ENCODE data around the gene HIVEP1. TPM values are rescaled to one million over a fixed set of nuclear protein-coding genes. Genes with fewer than 3 reads are reported as not detected.

Gene HIVEP1
- total and polyA plus RNA-seq, 4 donors = 5.2 to 40.8 (median 16.7) TPM

GRCh38 chr6:12200761-12201160 is 188.6 kb downstream of the HIVEP1 start:
- no peaks in the 10 kb centered on the region for H3K36me3 ChIP-seq (ENCODE audit: control insufficient read depth in 1 of 2, insufficient read depth in 2 of 2, low read length in 1 of 2)
- no peak overlapping the region for H3K4me3 ChIP-seq (ENCODE audit: low read length in 2 of 2)
- no peak for DNase-seq
- no peak overlapping the region for H3K27ac ChIP-seq (ENCODE audit: low read depth in 1 of 2, low read length in 2 of 2)
- H3K4me1 ChIP-seq (ENCODE audit: control insufficient read depth in 1 of 2, insufficient read depth in 2 of 2, low read length in 2 of 2) = peaks cover 0 to 4% of the 10 kb centered on the region in 2 donors
- WGBS, 2 donors = 0 to 6% methylated on average over 1 of the region's 1 CpG
- ATAC-seq (ENCODE audit: low FRiP score) = no peak
- no peaks in the 10 kb centered on the region for H3K27me3 ChIP-seq (ENCODE audit: control insufficient read depth in 1 of 2, insufficient read depth in 2 of 2, low read length in 1 of 2)
- intact Hi-C loops (cut with DNase I) = no loop called here
- H3K9me3 ChIP-seq (ENCODE audit: control insufficient read depth, low read length) = no peaks in the 10 kb centered on the region

DNA sequence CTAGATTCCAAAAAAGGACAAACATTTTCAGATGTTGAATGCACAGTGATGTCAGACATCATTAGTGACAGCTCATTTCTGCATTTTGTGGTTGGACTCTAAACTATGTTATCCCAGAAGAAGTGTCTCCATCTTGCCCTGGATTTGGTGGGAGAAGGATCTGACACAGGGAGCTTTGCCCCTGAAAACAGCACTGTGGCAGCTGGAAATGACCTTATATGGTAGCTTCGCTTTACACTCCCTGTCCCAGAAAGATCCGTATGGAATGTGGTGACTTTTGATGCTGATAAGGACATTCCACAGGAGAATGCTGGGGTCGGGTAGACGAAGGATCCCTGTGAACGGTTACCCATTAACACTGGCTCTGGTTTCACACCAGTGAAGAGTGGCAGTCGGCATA is 190.9 kb downstream of the HIVEP1 start:
- no peak overlapping the region for H3K4me3 ChIP-seq (ENCODE audit: low read length in 2 of 2)
- WGBS, 2 donors = 5 to 9% methylated on average over 6 of the region's 6 CpGs
- no peaks in the 10 kb centered on the region for H3K27me3 ChIP-seq (ENCODE audit: control insufficient read depth in 1 of 2, insufficient read depth in 2 of 2, low read length in 1 of 2)
- peak overlapping the region; percentile 5 to 84 for H3K27ac ChIP-seq (ENCODE audit: low read depth in 1 of 2, low read length in 2 of 2)
- H3K36me3 ChIP-seq (ENCODE audit: control insufficient read depth in 1 of 2, insufficient read depth in 2 of 2, low read length in 1 of 2) = no peaks in the 10 kb centered on the region
- DNase-seq (no peak), ATAC-seq (ENCODE audit: low FRiP score) (no peak)
- intact Hi-C loops (cut with DNase I) = no loop called here
- H3K4me1 ChIP-seq (ENCODE audit: control insufficient read depth in 1 of 2, insufficient read depth in 2 of 2, low read length in 2 of 2) = peaks cover 0 to 4% of the 10 kb centered on the region in 2 donors
- H3K9me3 ChIP-seq (ENCODE audit: control insufficient read depth, low read length) = no peaks in the 10 kb centered on the region

GRCh38 chr6:12208190-12208589 is 196.1 kb downstream of the HIVEP1 start:
- ATAC-seq (ENCODE audit: low FRiP score) (no peak), DNase-seq (peak in 1 of 2 donors; percentile 55)
- Histone ChIP-seq H3K36me3 (ENCODE audit: control insufficient read depth in 1 of 2, insufficient read depth in 2 of 2, low read length in 1 of 2) (no peaks in the 10 kb centered on the region), H3K4me3 (ENCODE audit: low read length in 2 of 2) (no peak overlapping the region), H3K4me1 (ENCODE audit: control insufficient read depth in 1 of 2, insufficient read depth in 2 of 2, low read length in 2 of 2) (no peaks in the 10 kb centered on the region), H3K27ac (ENCODE audit: low read depth in 1 of 2, low read length in 2 of 2) (no peak overlapping the region), H3K27me3 (ENCODE audit: control insufficient read depth in 1 of 2, insufficient read depth in 2 of 2, low read length in 1 of 2) (no peaks in the 10 kb centered on the region), H3K9me3 (ENCODE audit: control insufficient read depth, low read length) (peaks cover 2% of the 10 kb centered on the region)
- intact Hi-C loops (cut with DNase I) = no loop called here
- WGBS, 2 donors = 95 to 97% methylated on average over 8 of the region's 8 CpGs

- no peaks in the 10 kb centered on the region for H3K36me3 ChIP-seq (ENCODE audit: control insufficient read depth in 1 of 2, insufficient read depth in 2 of 2, low read length in 1 of 2)
- WGBS, 2 donors = 95 to 98% methylated on average over 4 of the region's 4 CpGs
- no peak overlapping the region for H3K27ac ChIP-seq (ENCODE audit: low read depth in 1 of 2, low read length in 2 of 2)
- intact Hi-C loops (cut with DNase I) = no loop called here
- no peak overlapping the region for H3K4me3 ChIP-seq (ENCODE audit: low read length in 2 of 2)
- H3K4me1 ChIP-seq (ENCODE audit: control insufficient read depth in 1 of 2, insufficient read depth in 2 of 2, low read length in 2 of 2) = no peaks in the 10 kb centered on the region
- H3K9me3 ChIP-seq (ENCODE audit: control insufficient read depth, low read length) = peaks cover 2% of the 10 kb centered on the region
- ATAC-seq (ENCODE audit: low FRiP score) (no peak), DNase-seq (no peak)
- H3K27me3 ChIP-seq (ENCODE audit: control insufficient read depth in 1 of 2, insufficient read depth in 2 of 2, low read length in 1 of 2) = no peaks in the 10 kb centered on the region
These were observed 196.6 kb downstream of the HIVEP1 start for GRCh38 chr6:12208673-12209072.

Other genes starting within 250 kb of the HIVEP1 start
- gene ADTRP, start 233.5 kb upstream of the HIVEP1 start, total RNA-seq = 1 to 10 TPM; 1.2 TPM
- 1 to 10 TPM in 1 of 2 donors, under 1 TPM in 1; 0.82 to 7.4 TPM for gene ADTRP, start 233.5 kb upstream of the HIVEP1 start, polyA plus RNA-seq